Muscle of leg (tissue), 11 donors: ENCODE measurements around the gene KTN1. TPM values are rescaled to one million over a fixed set of nuclear protein-coding genes. Genes with fewer than 3 reads are reported as not detected.
A peak's percentile ranks its signal among the peaks of the same experiment; 100 is the strongest.

Experiments used
- DNase-seq: peaks from one replicate; pipeline ENCODE4 v3.0.0; 2013
- H3K27ac ChIP-seq: one replicate; pipeline ENCODE4 v1.5.1; 2013; ENCODE audit warnings: mild to moderate bottlenecking, low read length, control low read depth
- H3K27me3 ChIP-seq: one replicate; pipeline ENCODE4 v1.6.1; 2013; ENCODE audit warnings: low read length; ENCODE audit not compliant: control insufficient read depth, insufficient read depth
- H3K36me3 ChIP-seq: one replicate; pipeline ENCODE4 v1.6.1; 2013; ENCODE audit warnings: low read length; ENCODE audit not compliant: control insufficient read depth, insufficient read depth
- H3K4me1 ChIP-seq: one replicate; pipeline ENCODE4 v1.6.1; 2013; ENCODE audit warnings: low read length; ENCODE audit not compliant: control insufficient read depth, insufficient read depth
- H3K4me3 ChIP-seq: one replicate; pipeline ENCODE4 v1.5.1; 2013; ENCODE audit warnings: low read length, control low read depth
- H3K9me3 ChIP-seq: replicated peaks from 2 replicates; pipeline ENCODE4 v1.6.1; 2013; ENCODE audit warnings: low read depth, low read length; ENCODE audit not compliant: control insufficient read depth
- WGBS: methylation state at CpG from one replicate; pipeline ENCODE4 v1.1.5; 2013; ENCODE audit warnings: missing lambda C conversion rate; ENCODE audit not compliant: insufficient coverage; 5-methylcytosine and 5-hydroxymethylcytosine counted together
- polyA plus RNA-seq, 8 donors: library from polyadenylated mRNA; unstranded; fragments of 120-200 nt; gene quantifications; one replicate each; pipeline versions ENCODE4 v1.2.1 to v1.2.3, GENCODE V29; 2013; ENCODE audit warnings: inconsistent platforms in 1 of 8, low replicate concordance in 1 of 8; ENCODE audit not compliant: insufficient read length in 8 of 8, insufficient read depth in 1 of 8
- total RNA-seq: library from RNA; stranded (reverse); fragments of 120-200 nt; gene quantifications from one replicate; pipeline ENCODE4 v1.2.4, GENCODE V29; 2013

KTN1 gene
- total and polyA plus RNA-seq, 9 donors: 106 to 148 (median 141) TPM

DNA sequence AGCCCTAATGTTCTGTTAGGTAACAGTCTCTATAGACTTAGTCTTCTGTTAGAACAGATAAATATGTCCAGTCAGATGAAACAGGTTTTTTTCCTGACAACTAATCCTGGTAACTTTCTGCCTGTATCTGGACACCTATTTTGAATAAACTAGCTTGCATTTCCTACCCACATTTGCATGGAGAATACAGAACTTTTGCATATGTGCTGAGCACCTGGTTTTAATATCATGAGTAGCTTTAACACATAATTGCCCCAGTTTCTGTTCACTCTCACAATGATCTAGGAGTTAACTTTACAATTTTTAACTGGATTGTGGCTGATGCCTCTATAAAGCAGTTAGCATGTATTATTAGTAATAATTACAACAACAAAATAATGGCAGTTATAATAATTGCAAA lies 111.7 kb downstream of the KTN1 start:
- Histone ChIP-seq H3K27me3 (no peaks in the 10 kb centered on the region), H3K4me3 (no peak overlapping the region), H3K27ac (no peak overlapping the region), H3K4me1 (no peaks in the 10 kb centered on the region), H3K36me3 (peaks cover 3% of the 10 kb centered on the region), H3K9me3 (no peaks in the 10 kb centered on the region)
- DNase-seq: no peak

DNA sequence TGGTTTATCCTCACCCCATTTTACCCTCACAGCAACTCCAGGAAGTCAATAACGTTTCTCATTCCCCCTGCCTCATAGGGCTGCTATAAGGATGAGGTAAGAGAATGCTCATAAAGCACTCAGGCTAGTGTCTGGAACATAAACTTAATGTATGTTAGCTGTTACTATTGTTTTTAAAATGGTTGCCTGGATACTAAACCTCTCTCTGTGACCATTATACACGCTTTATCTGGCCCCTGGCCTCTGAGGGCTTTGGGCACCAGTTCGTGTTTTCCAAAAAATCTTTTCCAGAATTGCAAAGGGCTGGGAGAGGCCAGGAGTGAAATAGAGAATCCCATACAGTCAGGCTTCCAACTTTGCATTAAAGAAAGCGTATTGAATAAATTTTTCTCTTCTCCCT lies 113.9 kb downstream of the KTN1 start:
- WGBS: no CpG with 5 or more reads among the region's 4 CpGs
- no peaks in the 10 kb centered on the region for H3K9me3 ChIP-seq
- no peak overlapping the region for H3K4me3 ChIP-seq
- H3K27ac ChIP-seq: no peak overlapping the region
- no peaks in the 10 kb centered on the region for H3K27me3 ChIP-seq
- no peaks in the 10 kb centered on the region for H3K36me3 ChIP-seq
- DNase-seq: peak; percentile 72
- no peaks in the 10 kb centered on the region for H3K4me1 ChIP-seq

DNA sequence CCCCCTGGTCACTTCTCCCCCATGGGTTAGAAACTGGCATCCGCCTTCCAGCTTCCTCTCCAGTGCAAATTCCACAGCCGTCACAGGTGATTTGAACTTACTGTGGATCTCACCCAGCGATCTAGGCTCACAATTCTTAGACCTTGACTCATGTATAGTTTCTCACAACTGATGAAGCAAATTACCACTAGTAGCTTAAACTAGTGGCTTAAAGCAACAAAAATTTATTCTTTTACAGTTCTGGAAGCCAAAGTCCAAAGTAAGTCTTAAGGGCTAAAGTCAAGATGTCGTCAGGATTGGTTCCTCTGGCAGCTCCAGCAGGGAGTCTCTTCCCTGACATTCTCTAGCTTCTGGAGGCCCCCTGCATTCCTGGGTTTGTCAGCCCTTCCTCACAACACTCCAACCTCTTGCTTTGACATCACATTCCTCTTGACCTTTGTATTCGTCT lies 117.4 kb downstream of the KTN1 start:
- 86% methylated on average over 3 of the region's 5 CpGs for WGBS

DNA sequence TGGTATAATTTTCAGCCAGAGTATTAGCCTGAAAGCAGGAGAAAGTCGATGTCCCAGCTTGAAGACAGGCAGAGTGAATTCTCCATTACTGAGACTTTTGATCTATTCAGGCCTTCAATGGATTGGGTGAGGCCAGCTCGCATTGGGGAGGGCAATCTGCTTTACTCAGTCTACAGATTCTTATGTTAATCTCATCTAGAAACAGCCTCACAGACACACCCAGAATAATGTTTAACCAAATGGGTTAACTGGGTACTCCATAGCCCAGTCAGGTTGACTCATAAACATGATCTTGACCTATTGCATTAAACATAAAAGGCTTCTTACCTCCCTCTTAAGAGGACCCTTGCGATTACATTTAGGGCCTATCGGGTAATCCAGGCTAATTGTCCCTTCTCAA lies 118.0 kb downstream of the KTN1 start:
- Histone ChIP-seq H3K9me3 (no peaks in the 10 kb centered on the region), H3K27ac (no peak overlapping the region), H3K27me3 (no peaks in the 10 kb centered on the region), H3K36me3 (no peaks in the 10 kb centered on the region), H3K4me3 (no peak overlapping the region), H3K4me1 (no peaks in the 10 kb centered on the region)
- no CpG with 5 or more reads among the region's 4 CpGs for WGBS
- no peak for DNase-seq

More for the DNA sequence above, 117.4 kb downstream of the KTN1 start:
- H3K9me3 ChIP-seq: no peaks in the 10 kb centered on the region
- H3K4me1 ChIP-seq: no peaks in the 10 kb centered on the region
- DNase-seq: no peak
- no peaks in the 10 kb centered on the region for H3K36me3 ChIP-seq
- H3K27me3 ChIP-seq: no peaks in the 10 kb centered on the region
- no peak overlapping the region for H3K27ac ChIP-seq
- H3K4me3 ChIP-seq: no peak overlapping the region

DNA sequence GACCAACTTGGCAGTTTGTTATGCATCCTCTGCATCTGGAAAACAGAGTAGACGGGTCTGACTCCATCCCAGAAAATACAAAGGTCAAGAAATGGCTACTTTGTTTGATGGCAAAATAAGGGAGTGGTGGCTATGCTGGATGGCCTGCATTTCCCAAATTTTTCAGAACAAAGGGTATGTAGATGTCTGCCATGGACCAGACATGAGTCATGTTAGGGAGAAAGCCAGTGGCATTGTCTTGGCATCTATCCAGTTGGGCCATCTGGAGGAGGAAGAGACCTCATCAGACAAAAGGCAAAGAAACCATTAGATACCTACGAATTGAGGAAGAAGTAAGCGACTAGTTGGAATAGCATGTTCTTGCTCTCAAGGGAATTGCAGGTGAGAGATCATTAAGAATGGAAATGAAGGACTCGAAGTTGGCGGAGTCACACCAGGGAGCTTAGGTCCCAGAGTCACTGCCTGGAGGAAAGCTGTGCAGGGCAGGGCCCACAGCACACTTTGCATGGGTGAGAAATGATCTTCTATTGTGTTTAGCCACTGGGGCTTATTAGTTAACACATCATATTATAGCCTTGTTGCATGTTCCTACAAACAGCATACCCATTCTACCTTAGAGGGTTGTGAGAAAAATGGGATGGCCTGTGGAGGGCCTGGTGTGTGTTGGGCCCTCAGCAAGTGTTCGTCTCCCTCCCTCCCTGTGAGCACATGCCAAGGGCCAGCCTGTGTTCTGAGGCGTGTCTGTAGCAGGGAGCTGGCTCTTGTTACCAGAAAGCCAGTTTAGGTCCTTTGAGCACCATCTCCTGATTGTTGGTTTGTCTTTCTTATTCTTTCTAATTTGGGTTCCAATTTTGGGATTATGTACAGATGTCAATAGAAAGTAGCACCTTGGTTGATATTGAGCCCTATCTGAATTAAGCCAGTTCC lies 119.4 kb downstream of the KTN1 start:
- Histone ChIP-seq H3K27ac (no peak overlapping the region), H3K4me3 (no peak overlapping the region), H3K36me3 (no peaks in the 10 kb centered on the region), H3K27me3 (no peaks in the 10 kb centered on the region), H3K4me1 (no peaks in the 10 kb centered on the region), H3K9me3 (no peaks in the 10 kb centered on the region)
- no peak for DNase-seq
- 71% methylated on average over 3 of the region's 7 CpGs for WGBS

DNA sequence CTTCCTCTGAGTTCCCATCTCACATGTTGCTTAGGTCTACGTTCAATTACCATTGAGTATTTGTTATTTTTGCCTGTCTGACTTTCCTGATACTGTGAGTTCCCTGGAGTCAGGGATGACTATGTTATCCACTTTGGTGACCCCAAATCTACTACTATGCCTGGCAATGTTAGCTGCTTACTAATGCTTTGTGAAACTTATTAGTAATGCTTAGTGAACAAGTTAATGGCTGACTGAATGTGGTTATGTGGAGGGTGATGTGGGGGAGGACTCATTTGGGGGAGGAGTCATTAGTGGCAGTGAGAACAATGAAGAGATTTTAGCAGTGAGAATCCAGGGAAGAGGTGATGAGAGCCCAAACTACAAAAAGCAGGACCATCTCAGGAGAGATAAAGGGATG lies 121.6 kb downstream of the KTN1 start:
- H3K27me3 ChIP-seq: no peaks in the 10 kb centered on the region
- H3K9me3 ChIP-seq: no peaks in the 10 kb centered on the region
- H3K4me1 ChIP-seq: no peaks in the 10 kb centered on the region
- H3K36me3 ChIP-seq: no peaks in the 10 kb centered on the region
- WGBS: no CpG with 5 or more reads among the region's 1 CpG
- DNase-seq: no peak
- no peak overlapping the region for H3K4me3 ChIP-seq
- no peak overlapping the region for H3K27ac ChIP-seq

DNA sequence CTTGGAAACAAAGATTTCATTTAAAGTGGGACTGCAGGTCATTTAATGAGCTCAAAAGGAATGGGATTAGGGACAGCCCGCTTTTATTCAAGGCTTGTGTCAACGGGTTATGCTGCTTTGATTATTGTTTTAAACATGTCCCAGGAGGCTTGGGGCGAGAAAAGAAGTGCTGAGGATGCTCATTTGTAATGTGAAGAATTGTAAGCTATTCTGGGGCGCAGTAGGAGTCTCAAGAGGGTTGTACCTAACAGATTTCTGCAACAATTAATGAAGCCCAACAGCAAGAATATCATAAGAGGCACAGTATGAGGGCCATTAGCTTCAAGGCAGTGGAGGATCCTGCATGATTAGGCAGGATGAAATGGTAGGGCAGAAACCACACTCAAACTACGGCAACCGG lies 122.5 kb downstream of the KTN1 start:
- no peaks in the 10 kb centered on the region for H3K36me3 ChIP-seq
- no peaks in the 10 kb centered on the region for H3K4me1 ChIP-seq
- 100% methylated on average over 2 of the region's 6 CpGs for WGBS
- no peak overlapping the region for H3K4me3 ChIP-seq
- no peaks in the 10 kb centered on the region for H3K9me3 ChIP-seq
- H3K27ac ChIP-seq: no peak overlapping the region
- DNase-seq: no peak
- H3K27me3 ChIP-seq: no peaks in the 10 kb centered on the region

DNA sequence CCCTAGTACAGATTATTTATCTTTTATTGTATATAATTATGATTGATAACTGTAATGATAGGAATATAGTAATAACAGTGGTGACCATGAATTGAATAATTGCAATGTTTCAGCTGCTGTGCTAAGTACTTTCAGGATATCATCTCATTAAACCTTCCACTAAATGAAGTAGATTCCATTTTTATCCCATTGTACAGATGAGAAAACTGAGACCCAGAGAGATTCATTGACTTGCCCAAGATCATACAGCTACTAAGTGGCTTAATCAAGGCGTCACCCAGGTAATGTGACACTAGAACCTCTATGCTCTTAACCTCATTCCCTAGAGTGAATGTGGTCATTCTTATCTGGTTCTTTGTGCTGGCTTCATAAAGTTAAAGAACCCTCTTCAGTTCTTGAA lies 124.6 kb downstream of the KTN1 start:
- Histone ChIP-seq H3K27me3 (no peaks in the 10 kb centered on the region), H3K36me3 (no peaks in the 10 kb centered on the region), H3K4me3 (no peak overlapping the region), H3K4me1 (no peaks in the 10 kb centered on the region), H3K27ac (no peak overlapping the region), H3K9me3 (no peaks in the 10 kb centered on the region)
- WGBS: no CpG with 5 or more reads among the region's 1 CpG
- no peak for DNase-seq

DNA sequence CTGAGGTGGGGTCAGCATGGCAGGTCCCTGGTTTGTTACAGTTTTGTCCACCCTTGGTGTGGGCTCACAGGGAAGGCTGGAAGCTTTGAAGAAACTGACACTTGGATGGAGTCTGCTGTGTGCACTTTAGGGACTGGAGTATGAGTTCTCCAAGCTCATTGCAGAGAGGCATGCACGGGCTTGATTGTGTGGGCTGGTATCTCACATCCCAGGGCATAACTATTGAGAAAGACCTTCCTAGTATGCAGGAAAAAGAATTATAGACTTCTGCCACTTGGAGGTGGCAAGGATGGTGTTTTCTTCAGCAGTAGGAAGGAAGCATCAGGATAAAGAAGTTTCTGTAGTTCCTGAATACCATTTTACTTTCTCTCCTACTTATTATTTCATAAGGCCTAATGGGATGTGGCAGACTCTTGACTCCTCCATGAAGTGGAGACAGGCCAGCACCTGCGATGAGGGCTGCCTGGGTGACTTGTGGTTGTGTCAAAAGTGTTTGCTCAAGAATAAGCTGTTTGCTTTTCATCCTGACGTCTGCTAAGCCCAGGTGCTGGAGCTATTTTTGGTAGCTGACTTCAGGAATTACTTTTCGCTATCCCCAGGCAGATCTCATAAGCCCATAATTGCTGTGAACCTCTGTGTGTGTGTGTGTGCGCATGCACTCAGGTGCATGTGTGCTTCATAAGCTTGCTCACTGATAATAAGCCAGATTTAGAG lies 125.8 kb downstream of the KTN1 start:
- no peaks in the 10 kb centered on the region for H3K27me3 ChIP-seq
- no peak overlapping the region for H3K4me3 ChIP-seq
- 36% methylated on average over 1 of the region's 5 CpGs for WGBS
- H3K9me3 ChIP-seq: no peaks in the 10 kb centered on the region
- no peak overlapping the region for H3K27ac ChIP-seq
- no peaks in the 10 kb centered on the region for H3K36me3 ChIP-seq
- no peak for DNase-seq
- H3K4me1 ChIP-seq: no peaks in the 10 kb centered on the region

DNA sequence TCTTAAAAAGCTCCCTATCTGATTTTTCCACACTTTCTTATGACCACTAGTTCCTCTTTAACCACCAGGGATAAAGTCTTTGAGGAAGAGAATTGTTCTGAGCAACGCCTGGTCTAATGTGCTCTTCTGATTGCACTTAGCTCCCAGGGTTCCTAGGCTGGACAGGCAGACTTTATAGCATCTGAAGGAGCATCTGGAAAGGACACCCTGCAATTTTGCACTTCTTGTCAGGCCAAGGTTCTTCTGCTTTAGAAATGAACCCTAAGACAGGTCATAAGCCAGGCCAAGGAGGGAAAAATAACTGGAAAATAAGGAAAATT lies 126.3 kb downstream of the KTN1 start:
- Histone ChIP-seq H3K27me3 (no peaks in the 10 kb centered on the region), H3K4me3 (no peak overlapping the region), H3K36me3 (no peaks in the 10 kb centered on the region), H3K4me1 (no peaks in the 10 kb centered on the region), H3K9me3 (no peaks in the 10 kb centered on the region), H3K27ac (no peak overlapping the region)
- no CpG with 5 or more reads among the region's 1 CpG for WGBS
- no peak for DNase-seq
